Upper lobe of right lung (tissue), 1 donor: ENCODE measurements around the gene RSPRY1. TPM values are rescaled to one million over a fixed set of nuclear protein-coding genes. Genes with fewer than 3 reads are reported as not detected.
"Not testable (repeated sequence)": the region's sequence is repeated elsewhere in the genome, so short reads cannot be mapped to it uniquely, and the experiment has no call there.

Experiments
- ATAC-seq: fragments of 200-7000 bp; cut with Tn5 transposase; one replicate; pipeline ENCODE4 v1.9.1; 2020; ENCODE audit warnings: mild to moderate bottlenecking, moderate library complexity
- DNase-seq: peaks from one replicate; pipeline ENCODE4 v3.0.0-alpha.2; 2020
- H3K27ac ChIP-seq: fragments of 200-600 bp; one replicate; pipeline ENCODE4 v1.8.0; 2022
- H3K27me3 ChIP-seq: fragments of 200-600 bp; one replicate; pipeline ENCODE4 v1.8.0; 2022; ENCODE audit warnings: mild to moderate bottlenecking
- H3K36me3 ChIP-seq: fragments of 200-600 bp; one replicate; pipeline ENCODE4 v1.8.0; 2022
- H3K4me1 ChIP-seq: fragments of 200-600 bp; one replicate; pipeline ENCODE4 v1.8.0; 2022
- H3K4me3 ChIP-seq: fragments of 200-600 bp; one replicate; pipeline ENCODE4 v1.8.0; 2022; ENCODE audit warnings: mild to moderate bottlenecking
- H3K9me3 ChIP-seq: fragments of 200-600 bp; one replicate; pipeline ENCODE4 v1.8.0; 2022
- CTCF ChIP-seq: fragments of 200-600 bp; IDR thresholded peaks from one replicate; pipeline ENCODE4 v1.8.0; 2022; ENCODE audit warnings: antibody characterized with exemption
- intact Hi-C: fragments of 100-400 bp; cut with DNase I; formaldehyde crosslinking; loops from one replicate; pipeline ENCODE4 v1.11.0; 2022
- total RNA-seq: library from RNA; stranded (reverse); fragmentation: NEBNext Ultra II Directional; extraction: Animal tissue kit (Norgen Biotek cat#: 25700); gene quantifications from one replicate; pipeline ENCODE4 v1.2.1, GENCODE V29; 2021
- donor health status: DM: no; HTN: yes; CAD: no; lungs with severe emphysema.

RSPRY1 gene
- total RNA-seq, 1 donor from 2014 or later, result 36.2 TPM

- peak; percentile 14 for ATAC-seq
- TF ChIP-seq CTCF, result no peak
- H3K9me3 ChIP-seq, result no peaks in the 10 kb centered on the region
- peaks cover 18% of the 10 kb centered on the region for H3K4me1 ChIP-seq
- peak overlapping the region; percentile 89 for H3K27ac ChIP-seq
- no peaks in the 10 kb centered on the region for H3K27me3 ChIP-seq
- intact Hi-C loops, result no loop called here
- no peak for DNase-seq
- H3K36me3 ChIP-seq, result no peaks in the 10 kb centered on the region
- peak overlapping the region; percentile 96 for H3K4me3 ChIP-seq
Measured at GRCh38 chr16:57185446-57185944, 634 bp upstream of the RSPRY1 start.

- no peak for TF ChIP-seq CTCF
- H3K36me3 ChIP-seq, result no peaks in the 10 kb centered on the region
- H3K9me3 ChIP-seq, result no peaks in the 10 kb centered on the region
- H3K4me1 ChIP-seq, result peaks cover 28% of the 10 kb centered on the region
- H3K27me3 ChIP-seq, result no peaks in the 10 kb centered on the region
- peak overlapping the region; percentile 96 for H3K4me3 ChIP-seq
- intact Hi-C loops, result no loop called here
- peak overlapping the region; percentile 94 for H3K27ac ChIP-seq
- DNase-seq (no peak), ATAC-seq (peak; percentile 0)
Measured at GRCh38 chr16:57186872-57187854, 1.0 kb downstream of the RSPRY1 start.

- H3K27me3 ChIP-seq, ATAC-seq, intact Hi-C loops, H3K36me3 ChIP-seq, DNase-seq, H3K9me3 ChIP-seq: not testable (repeated sequence)
- H3K4me1 ChIP-seq, result peaks cover 31% of the 10 kb centered on the region
- H3K4me3 ChIP-seq, result peak overlapping the region; percentile 96
- peak overlapping the region; percentile 94 for H3K27ac ChIP-seq
Measured at GRCh38 chr16:57187902-57188710, 2.0 kb downstream of the RSPRY1 start.

GRCh38 chr16:57188711-57189002 lies 2.5 kb downstream of the RSPRY1 start:
- DNase-seq (no peak), ATAC-seq (no peak)
- H3K4me3 ChIP-seq, result no peak overlapping the region
- intact Hi-C loops, result no loop called here
- no peaks in the 10 kb centered on the region for H3K36me3 ChIP-seq
- no peaks in the 10 kb centered on the region for H3K27me3 ChIP-seq
- TF ChIP-seq CTCF, result no peak
- H3K9me3 ChIP-seq, result no peaks in the 10 kb centered on the region
- H3K4me1 ChIP-seq, result peaks cover 35% of the 10 kb centered on the region
- no peak overlapping the region for H3K27ac ChIP-seq

GRCh38 chr16:57189527-57189926 lies 3.4 kb downstream of the RSPRY1 start:
- ATAC-seq, DNase-seq, H3K36me3 ChIP-seq, H3K27ac ChIP-seq, intact Hi-C loops, H3K27me3 ChIP-seq, H3K4me3 ChIP-seq, H3K9me3 ChIP-seq: not testable (repeated sequence)
- H3K4me1 ChIP-seq, result peaks cover 29% of the 10 kb centered on the region

- no peak for TF ChIP-seq CTCF
- no peaks in the 10 kb centered on the region for H3K9me3 ChIP-seq
- no peak overlapping the region for H3K4me3 ChIP-seq
- peaks cover 24% of the 10 kb centered on the region for H3K4me1 ChIP-seq
- ATAC-seq (no peak), DNase-seq (no peak)
- no peak overlapping the region for H3K27ac ChIP-seq
- intact Hi-C loops, result no loop called here
- no peaks in the 10 kb centered on the region for H3K27me3 ChIP-seq
- no peaks in the 10 kb centered on the region for H3K36me3 ChIP-seq
Measured at GRCh38 chr16:57190136-57190535, 4.0 kb downstream of the RSPRY1 start.
